ENCODE results near the gene PGLYRP1.

Gene PGLYRP1

GRCh38 chr19:46022061-46022430, 807 bp downstream of the PGLYRP1 start:
- Histone ChIP-seq H4K20me1 (ENCODE audit: control insufficient read depth, insufficient read depth, low read depth, low read length) (peaks cover 2% of the 10 kb centered on the region; the same call in 1 of the 2 replicates), H3K27me3 (ENCODE audit: control insufficient read depth, low read length) (no peaks in the 10 kb centered on the region), H3K36me3 (ENCODE audit: control insufficient read depth, low read length) (no peaks in the 10 kb centered on the region; the same call in 1 of the 2 replicates), H3K4me3 (ENCODE audit: low read length) (no peak overlapping the region), H3K9me2 (replicated peaks; ENCODE audit: control insufficient read depth, low read length) (no peaks in the 10 kb centered on the region), H3K27ac (ENCODE audit: low read depth, low read length) (no peak overlapping the region), H3K9me3 (ENCODE audit: control insufficient read depth, insufficient read depth, low read length) (no peaks in the 10 kb centered on the region), H3K4me1 (ENCODE audit: control insufficient read depth, low read length) (peaks cover 16% of the 10 kb centered on the region), H3K79me2 (ENCODE audit: control insufficient read depth, low read length) (no peaks in the 10 kb centered on the region), H3K4me2 (ENCODE audit: low read length) (no peak overlapping the region), H3F3A (ENCODE audit: control insufficient read depth, insufficient read depth) (no peaks in the 10 kb centered on the region)
- TF ChIP-seq EZH2phosphoT487 (IDR thresholded peaks at IDR 0.05; ENCODE audit: borderline replicate concordance, low read length) = no peak
- TF ChIP-seq, protein P1, sequence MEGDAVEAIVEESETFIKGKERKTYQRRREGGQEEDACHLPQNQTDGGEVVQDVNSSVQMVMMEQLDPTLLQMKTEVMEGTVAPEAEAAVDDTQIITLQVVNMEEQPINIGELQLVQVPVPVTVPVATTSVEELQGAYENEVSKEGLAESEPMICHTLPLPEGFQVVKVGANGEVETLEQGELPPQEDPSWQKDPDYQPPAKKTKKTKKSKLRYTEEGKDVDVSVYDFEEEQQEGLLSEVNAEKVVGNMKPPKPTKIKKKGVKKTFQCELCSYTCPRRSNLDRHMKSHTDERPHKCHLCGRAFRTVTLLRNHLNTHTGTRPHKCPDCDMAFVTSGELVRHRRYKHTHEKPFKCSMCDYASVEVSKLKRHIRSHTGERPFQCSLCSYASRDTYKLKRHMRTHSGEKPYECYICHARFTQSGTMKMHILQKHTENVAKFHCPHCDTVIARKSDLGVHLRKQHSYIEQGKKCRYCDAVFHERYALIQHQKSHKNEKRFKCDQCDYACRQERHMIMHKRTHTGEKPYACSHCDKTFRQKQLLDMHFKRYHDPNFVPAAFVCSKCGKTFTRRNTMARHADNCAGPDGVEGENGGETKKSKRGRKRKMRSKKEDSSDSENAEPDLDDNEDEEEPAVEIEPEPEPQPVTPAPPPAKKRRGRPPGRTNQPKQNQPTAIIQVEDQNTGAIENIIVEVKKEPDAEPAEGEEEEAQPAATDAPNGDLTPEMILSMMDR (IDR thresholded peaks at IDR 0.05; ENCODE audit: low read depth, low read length, poor library complexity, severe bottlenecking) = no peak

GRCh38 chr19:46021531-46022041, 1.3 kb downstream of the PGLYRP1 start:
- H3K79me2 ChIP-seq (ENCODE audit: control insufficient read depth, low read length) = no peaks in the 10 kb centered on the region
- TF ChIP-seq EZH2phosphoT487 (IDR thresholded peaks at IDR 0.05; ENCODE audit: borderline replicate concordance, low read length) = no peak
- TF ChIP-seq, protein P1 (IDR thresholded peaks at IDR 0.05; ENCODE audit: low read depth, low read length, poor library complexity, severe bottlenecking) = no peak
- H3K4me1 ChIP-seq (ENCODE audit: control insufficient read depth, low read length) = peaks cover 12% of the 10 kb centered on the region
- no peak overlapping the region for H3K27ac ChIP-seq (ENCODE audit: low read depth, low read length)
- no peaks in the 10 kb centered on the region for H3K27me3 ChIP-seq (ENCODE audit: control insufficient read depth, low read length)
- no peak overlapping the region for H3K4me3 ChIP-seq (ENCODE audit: low read length)
- H4K20me1 ChIP-seq (ENCODE audit: control insufficient read depth, insufficient read depth, low read depth, low read length) = peaks cover 3% of the 10 kb centered on the region; the same call in 1 of the 2 replicates
- no peaks in the 10 kb centered on the region for H3K9me2 ChIP-seq (replicated peaks; ENCODE audit: control insufficient read depth, low read length)
- H3K4me2 ChIP-seq (ENCODE audit: low read length) = no peak overlapping the region
- no peaks in the 10 kb centered on the region for H3F3A ChIP-seq (ENCODE audit: control insufficient read depth, insufficient read depth)
- no peaks in the 10 kb centered on the region for H3K9me3 ChIP-seq (ENCODE audit: control insufficient read depth, insufficient read depth, low read length)
- H3K36me3 ChIP-seq (ENCODE audit: control insufficient read depth, low read length) = no peaks in the 10 kb centered on the region; the same call in 1 of the 2 replicates

GRCh38 chr19:46020819-46021125, 2.1 kb downstream of the PGLYRP1 start:
- Histone ChIP-seq H3K27me3 (ENCODE audit: control insufficient read depth, low read length) (peaks cover 2% of the 10 kb centered on the region; the same call in 1 of the 2 replicates), H3K4me2 (ENCODE audit: low read length) (no peak overlapping the region), H3K4me3 (ENCODE audit: low read length) (no peak overlapping the region), H3K9me3 (ENCODE audit: control insufficient read depth, insufficient read depth, low read length) (no peaks in the 10 kb centered on the region), H3K27ac (ENCODE audit: low read depth, low read length) (no peak overlapping the region), H4K20me1 (ENCODE audit: control insufficient read depth, insufficient read depth, low read depth, low read length) (peaks cover 3% of the 10 kb centered on the region; the same call in 1 of the 2 replicates), H3F3A (ENCODE audit: control insufficient read depth, insufficient read depth) (no peaks in the 10 kb centered on the region), H3K36me3 (ENCODE audit: control insufficient read depth, low read length) (no peaks in the 10 kb centered on the region; the same call in 1 of the 2 replicates), H3K9me2 (replicated peaks; ENCODE audit: control insufficient read depth, low read length) (no peaks in the 10 kb centered on the region), H3K79me2 (ENCODE audit: control insufficient read depth, low read length) (no peaks in the 10 kb centered on the region), H3K4me1 (ENCODE audit: control insufficient read depth, low read length) (peaks cover 12% of the 10 kb centered on the region)
- TF ChIP-seq EZH2phosphoT487 (IDR thresholded peaks at IDR 0.05; ENCODE audit: borderline replicate concordance, low read length) = no peak
- TF ChIP-seq, protein P1 (IDR thresholded peaks at IDR 0.05; ENCODE audit: low read depth, low read length, poor library complexity, severe bottlenecking) = no peak

Data from DOHH2 (cell line).